ENCODE data around the gene ARHGEF1. TPM values are rescaled to one million over a fixed set of nuclear protein-coding genes. Genes with fewer than 3 reads are reported as not detected.

The ARHGEF1 gene
- total RNA-seq, 1 experiment from 2014 or later = 106 TPM

DNA sequence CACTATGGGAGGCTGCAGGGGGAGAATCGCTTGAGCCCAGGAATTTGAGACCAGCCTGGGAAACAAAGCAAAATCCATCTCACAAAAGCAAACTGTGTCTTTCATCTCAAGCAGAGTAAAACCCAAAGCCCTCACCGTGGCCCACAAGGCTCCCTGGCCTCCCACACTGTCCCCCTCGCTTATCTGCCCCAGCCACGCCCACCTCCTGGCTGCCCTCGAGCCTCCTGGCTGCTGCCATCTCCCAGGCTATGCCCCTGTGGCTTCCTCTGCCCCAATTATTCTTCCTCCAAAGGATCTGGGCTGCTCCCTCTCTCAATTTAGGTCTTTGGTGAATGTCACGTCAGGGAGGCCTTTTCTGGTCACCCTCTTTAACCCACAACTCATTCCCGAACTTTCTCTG, 72.5 kb downstream of the ARHGEF1 start:
- H3K4me1 Mint-ChIP-seq (ENCODE audit: insufficient read depth, unreplicated experiment) = peaks cover 23% of the 10 kb centered on the region
- POLR2A ChIA-PET = interaction anchor here (0.6 kb wide), 1 partner anchor 119 kb away, joined by 3 read pairs; no protein-coding TSS in a partner anchor

DNA sequence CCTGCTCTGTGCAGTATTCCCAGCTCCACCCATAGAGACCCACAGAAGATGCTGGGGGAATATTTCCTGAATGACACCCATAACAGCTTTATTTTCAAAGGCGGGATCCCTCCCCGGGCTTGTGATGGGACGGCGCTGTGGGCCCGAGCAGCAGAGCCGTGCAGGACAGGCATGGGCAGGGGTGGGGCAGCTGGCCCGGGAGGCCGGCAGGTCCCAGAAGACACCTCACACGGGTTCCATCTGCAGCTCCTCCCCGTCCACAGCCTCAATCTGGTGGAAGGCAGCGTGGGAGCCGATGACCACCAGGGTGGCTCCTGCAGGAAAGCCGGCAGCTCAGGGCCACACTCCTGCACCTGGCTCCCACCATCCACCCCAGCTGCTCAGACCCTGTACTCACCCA, 73.6 kb downstream of the ARHGEF1 start:
- H3K4me1 Mint-ChIP-seq (ENCODE audit: insufficient read depth, unreplicated experiment) = peaks cover 22% of the 10 kb centered on the region
- no peak for DNase-seq (ENCODE audit: unreplicated experiment)
- peaks cover 14% of the 10 kb centered on the region for H3K36me3 Mint-ChIP-seq (ENCODE audit: insufficient read depth, unreplicated experiment)
- ChIA-PET CTCF (interaction anchor here (0.7 to 1.5 kb wide), 7 partner anchors 8 to 748 kb away, joined by 3 to 5 read pairs (median 4); no protein-coding TSS in a partner anchor), POLR2A (interaction anchor here (0.6 to 2.9 kb wide), 3 partner anchors 97 to 163 kb away, joined by 3 to 41 read pairs (median 4); partner anchors contain the start of gene RPS19)
- no peak overlapping the region for H3K27ac Mint-ChIP-seq (ENCODE audit: low read depth, unreplicated experiment)
- TF ChIP-seq, protein P1, sequence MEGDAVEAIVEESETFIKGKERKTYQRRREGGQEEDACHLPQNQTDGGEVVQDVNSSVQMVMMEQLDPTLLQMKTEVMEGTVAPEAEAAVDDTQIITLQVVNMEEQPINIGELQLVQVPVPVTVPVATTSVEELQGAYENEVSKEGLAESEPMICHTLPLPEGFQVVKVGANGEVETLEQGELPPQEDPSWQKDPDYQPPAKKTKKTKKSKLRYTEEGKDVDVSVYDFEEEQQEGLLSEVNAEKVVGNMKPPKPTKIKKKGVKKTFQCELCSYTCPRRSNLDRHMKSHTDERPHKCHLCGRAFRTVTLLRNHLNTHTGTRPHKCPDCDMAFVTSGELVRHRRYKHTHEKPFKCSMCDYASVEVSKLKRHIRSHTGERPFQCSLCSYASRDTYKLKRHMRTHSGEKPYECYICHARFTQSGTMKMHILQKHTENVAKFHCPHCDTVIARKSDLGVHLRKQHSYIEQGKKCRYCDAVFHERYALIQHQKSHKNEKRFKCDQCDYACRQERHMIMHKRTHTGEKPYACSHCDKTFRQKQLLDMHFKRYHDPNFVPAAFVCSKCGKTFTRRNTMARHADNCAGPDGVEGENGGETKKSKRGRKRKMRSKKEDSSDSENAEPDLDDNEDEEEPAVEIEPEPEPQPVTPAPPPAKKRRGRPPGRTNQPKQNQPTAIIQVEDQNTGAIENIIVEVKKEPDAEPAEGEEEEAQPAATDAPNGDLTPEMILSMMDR (IDR thresholded peaks at IDR 0.05; ENCODE audit: unreplicated experiment) = no peak
- no peaks in the 10 kb centered on the region for H3K27me3 Mint-ChIP-seq (ENCODE audit: insufficient read depth, unreplicated experiment)
- no TSS peak for BruUV-seq (replicated peaks)
- no peak overlapping the region for H3K4me3 Mint-ChIP-seq (ENCODE audit: unreplicated experiment)
- no peaks in the 10 kb centered on the region for H3K9me3 Mint-ChIP-seq (ENCODE audit: unreplicated experiment)
- intact Hi-C loops (cut with micrococcal nuclease) = no loop called here

More for the DNA sequence above, 72.5 kb downstream of the ARHGEF1 start:
- Mint-ChIP-seq H3K9me3 (ENCODE audit: unreplicated experiment) (no peaks in the 10 kb centered on the region), H3K27ac (ENCODE audit: low read depth, unreplicated experiment) (no peak overlapping the region), H3K36me3 (ENCODE audit: insufficient read depth, unreplicated experiment) (peaks cover 14% of the 10 kb centered on the region), H3K27me3 (ENCODE audit: insufficient read depth, unreplicated experiment) (no peaks in the 10 kb centered on the region), H3K4me3 (ENCODE audit: unreplicated experiment) (no peak overlapping the region)
- DNase-seq (ENCODE audit: unreplicated experiment) = no peak
- TF ChIP-seq, protein P1 (IDR thresholded peaks at IDR 0.05; ENCODE audit: unreplicated experiment) = no peak
- intact Hi-C loops (cut with micrococcal nuclease) = no loop called here
- CTCF ChIA-PET = no interaction called here
- no TSS peak for BruUV-seq (replicated peaks)

Small RNA genes within 50 kb of the gene (microRNA-seq; reads per million reads assigned to microRNA genes)
- gene MIR6797 = 0.40 reads per million

Other genes starting within 250 kb of the ARHGEF1 start
- not detected in 2 replicates for gene CEACAM7, start 194.9 kb upstream of the ARHGEF1 start, total RNA-seq (2022)
- not detected in 2 replicates for gene CEACAM5, start 174.6 kb upstream of the ARHGEF1 start, total RNA-seq (2022)
- gene CEACAM6, start 127.7 kb upstream of the ARHGEF1 start, total RNA-seq (2022) = not detected in 2 replicates
- not detected in 2 replicates for gene CEACAM3, start 86.6 kb upstream of the ARHGEF1 start, total RNA-seq (2022)
- gene LYPD4, start 38.5 kb upstream of the ARHGEF1 start, total RNA-seq (2022) = not detected in 2 replicates
- gene DMRTC2, start 38.1 kb upstream of the ARHGEF1 start, total RNA-seq (2022) = not detected in 2 replicates
- gene RPS19, start 22.9 kb upstream of the ARHGEF1 start, total RNA-seq (2022) = 3,060 and 3,357 TPM in 2 replicates
- not detected in 2 replicates for gene CD79A, start 5.9 kb upstream of the ARHGEF1 start, total RNA-seq (2022)
- gene ERFL, start 45.3 kb downstream of the ARHGEF1 start, total RNA-seq (2022) = 0.34 TPM in 1 of 2 replicates, not detected in the other
- 75.4 and 104 TPM in 2 replicates for gene RABAC1, start 76.1 kb downstream of the ARHGEF1 start, total RNA-seq (2022)
- not detected in 2 replicates for gene ATP1A3, start 111.0 kb downstream of the ARHGEF1 start, total RNA-seq (2022)
- gene GRIK5, start 187.0 kb downstream of the ARHGEF1 start, total RNA-seq (2022) = 1.6 and 1.8 TPM in 2 replicates
- gene ZNF574, start 193.0 kb downstream of the ARHGEF1 start, total RNA-seq (2022) = 12.2 and 13.5 TPM in 2 replicates
- 0.49 and 0.70 TPM in 2 replicates for gene POU2F2, start 249.3 kb downstream of the ARHGEF1 start, total RNA-seq (2022)

Data from MCF 10A (cell line).